HepG2 (cell line): ENCODE data around the gene CAMTA1. TPM values are rescaled to one million over a fixed set of nuclear protein-coding genes. Genes with fewer than 3 reads are reported as not detected.

ENCODE experiments used
- ATAC-seq: fragments of 200-7000 bp; cut with Tn5 transposase; 3 replicates; pipeline ENCODE4 v1.9.1; 2020; ENCODE audit warnings: mild to moderate bottlenecking, moderate library complexity
- BruUV-seq: library from RNA; stranded (reverse); fragments of 400-500 nt; replicated peaks from 2 replicates; lab custom pipeline; 2021; lab: Mats Ljungman, UMichigan
- CTCF ChIA-PET: fragments of 300-600 bp; formaldehyde crosslinking; extraction: SDS; loops from one replicate; lab custom pipeline; 2021; ENCODE audit warnings: low total read pairs, inconsistent platforms, low intra/inter-chr PET ratio; lab: Yijun Ruan, JAX
- POLR2A ChIA-PET: fragments of 350-600 bp; sonication (Branson Sonifier 250); formaldehyde crosslinking; loops from one replicate; lab custom pipeline; 2020; ENCODE audit warnings: antibody characterized with exemption, inconsistent platforms; lab: Yijun Ruan, JAX
- DNase-seq: peaks from one replicate; pipeline ENCODE4 v3.0.0-alpha.2; 2015; ENCODE audit warnings: low spot score
- FAIRE-seq: peaks from 3 replicates; lab custom pipeline; 2011; peaks lifted over from hg19 to GRCh38; lab: Jason Lieb, UNC
- H2AFZ ChIP-seq: one replicate; pipeline ENCODE4 v1.6.1; 2011; ENCODE audit warnings: low read length, inconsistent platforms
- H3K27ac ChIP-seq: fragments of 300-600 bp; 3 replicates; pipeline ENCODE4 v1.8.0; 2011; ENCODE audit warnings: mixed run types, mild to moderate bottlenecking, mixed read lengths, low read length, inconsistent platforms; ENCODE audit not compliant: insufficient read depth; ENCODE audit errors: extremely low read length
- H3K27me3 ChIP-seq, 2 experiments: fragments of 200-600 bp in 1 of 2; 2 replicates in 1 of 2; 3 replicates in 1 of 2; pipeline versions ENCODE4 v1.6.0 to v1.8.0; 2011; ENCODE audit warnings: low read length in 2 of 2, mild to moderate bottlenecking in 2 of 2, moderate library complexity in 2 of 2, inconsistent platforms in 1 of 2; ENCODE audit not compliant: insufficient read depth in 2 of 2, control insufficient read depth in 1 of 2
- H3K36me3 ChIP-seq, 2 experiments: fragments of 200-600 bp in 1 of 2; replicated peaks in 1 of 2; 2 replicates in 1 of 2; 3 replicates in 1 of 2; pipeline versions ENCODE4 v1.5.1 to v1.8.0; 2011; ENCODE audit warnings: low read length in 2 of 2, inconsistent platforms in 1 of 2; ENCODE audit not compliant: insufficient read depth in 2 of 2, control insufficient read depth in 1 of 2
- H3K4me1 ChIP-seq: 2 replicates; pipeline ENCODE4 v1.5.1; 2012; ENCODE audit warnings: low read length, inconsistent platforms; ENCODE audit not compliant: insufficient read depth
- H3K4me2 ChIP-seq: 2 replicates; pipeline ENCODE4 v1.6.0; 2011; ENCODE audit warnings: low read depth, low read length, inconsistent platforms
- H3K4me3 ChIP-seq, 3 experiments: fragments of 200-600 bp in 1 of 3; sonication (generic), shearing (Covaris generic) in 1 of 3; replicated peaks in 1 of 3; 2 replicates each; pipeline ENCODE4 v1.5.1; 2011 to 2016; ENCODE audit warnings: low read length in 3 of 3, inconsistent platforms in 2 of 3, low read depth in 2 of 3, mild to moderate bottlenecking in 2 of 3, control low read depth in 1 of 3, mixed read lengths in 1 of 3; ENCODE audit not compliant: insufficient read depth in 1 of 3
- H3K79me2 ChIP-seq: one replicate; pipeline ENCODE4 v1.6.1; 2011; ENCODE audit warnings: low read length, inconsistent platforms; ENCODE audit not compliant: insufficient read depth
- H3K9ac ChIP-seq: 2 replicates; pipeline ENCODE4 v1.6.0; 2011; ENCODE audit warnings: mild to moderate bottlenecking, low read depth, low read length, inconsistent platforms; ENCODE audit not compliant: insufficient read depth
- H3K9me3 ChIP-seq: 2 replicates; pipeline ENCODE4 v1.5.1; 2012; ENCODE audit warnings: mild to moderate bottlenecking, low read length
- H4K20me1 ChIP-seq: 2 replicates; pipeline ENCODE4 v1.6.0; 2011; ENCODE audit warnings: inconsistent platforms, mild to moderate bottlenecking, low read length, moderate library complexity; ENCODE audit not compliant: insufficient read depth
- BCL6 ChIP-seq: IDR thresholded peaks from 2 replicates; pipeline ENCODE4 v1.6.1; 2016; ENCODE audit warnings: missing genetic modification reagents, missing compliant biosample characterization
- ELF4 ChIP-seq: sonication (generic); formaldehyde crosslinking; IDR thresholded peaks from 2 replicates; pipeline ENCODE4 v1.5.0; 2020; ENCODE audit warnings: missing genetic modification reagents, mild to moderate bottlenecking, moderate library complexity, borderline replicate concordance
- LCORL ChIP-seq, 2 experiments: fragments of 450-650 bp in 1 of 2; sonication (generic) in 1 of 2; formaldehyde crosslinking in 1 of 2; IDR thresholded peaks; 2 replicates each; pipeline versions ENCODE4 v1.5.0 to v1.6.1; 2017 to 2020; ENCODE audit warnings: antibody characterized with exemption in 1 of 2, missing genetic modification reagents in 1 of 2
- NR3C1 ChIP-seq: sonication (generic); formaldehyde crosslinking; IDR thresholded peaks from 2 replicates; pipeline ENCODE4 v1.4.0; 2020; ENCODE audit warnings: missing genetic modification reagents
- ZKSCAN8 ChIP-seq: IDR thresholded peaks from 2 replicates; pipeline ENCODE4 v1.6.1; 2016; ENCODE audit warnings: borderline replicate concordance, missing genetic modification reagents, missing compliant biosample characterization
- ZNF282 ChIP-seq: fragments of 450-650 bp; IDR thresholded peaks from 2 replicates; pipeline ENCODE4 v1.6.1; 2018; ENCODE audit not compliant: partially characterized antibody
- ZNF484 ChIP-seq: sonication (generic); formaldehyde crosslinking; IDR thresholded peaks from 2 replicates; pipeline ENCODE4 v1.5.1; 2020; ENCODE audit warnings: mild to moderate bottlenecking, low read depth, missing genetic modification reagents, borderline replicate concordance
- ZNF550 ChIP-seq: sonication (generic); formaldehyde crosslinking; IDR thresholded peaks from 2 replicates; pipeline ENCODE4 v1.4.0; 2020; ENCODE audit warnings: mild to moderate bottlenecking, missing genetic modification reagents, borderline replicate concordance
- ZNF616 ChIP-seq: sonication (generic); formaldehyde crosslinking; IDR thresholded peaks from 2 replicates; pipeline ENCODE4 v1.5.0; 2020; ENCODE audit warnings: low read depth, mild to moderate bottlenecking, missing genetic modification reagents
- ZNF761 ChIP-seq: sonication (generic); formaldehyde crosslinking; conservative IDR thresholded peaks from 2 replicates; pipeline ENCODE4 v1.4.0; 2020; ENCODE audit warnings: mild to moderate bottlenecking, missing genetic modification reagents
- WGBS: methylation state at CpG from one replicate; pipeline ENCODE4 v1.1.6; 2017; ENCODE audit warnings: low lambda C conversion rate; 5-methylcytosine and 5-hydroxymethylcytosine counted together
- in situ Hi-C: cut with HindIII; loops from 2 replicates; pipeline ENCODE4 v1.10.0; 2017; ENCODE audit warnings: low pct_unique_long_range_greater_than_20kb; ENCODE audit not compliant: extremely low pct_ligation_motif_present
- intact Hi-C: fragments of 100-400 bp; cut with micrococcal nuclease; formaldehyde crosslinking; loops from one replicate; pipeline ENCODE4 v1.10.0; 2022; ENCODE audit not compliant: unreplicated experiment
- polyA plus RNA-seq, 8 experiments: library from polyadenylated mRNA; depleted of rRNA in 3 of 8; stranded (reverse) in 7 of 8; unstranded in 1 of 8; fragments of >200 nt; fragmentation: Illumina TruSeq in 4 of 8; extraction: Trizol in 4 of 8; gene quantifications; 2 replicates each; pipeline versions ENCODE4 v1.2.1 to v1.2.3, GENCODE V29; 2011 to 2016; ENCODE audit warnings: low read depth in 4 of 8, missing spikeins in 1 of 8, mixed read lengths in 1 of 8; ENCODE audit not compliant: insufficient read depth in 1 of 8
- total RNA-seq, 5 experiments: library from RNA; depleted of rRNA; stranded (reverse); fragments of >200 nt; fragmentation: Illumina TruSeq; extraction: Trizol; gene quantifications; 2 replicates each; pipeline ENCODE4 v1.2.3, GENCODE V29; 2016; ENCODE audit warnings: low read depth in 1 of 5
- TF ChIP-seq, protein P1 (sequence below): sonication (generic); formaldehyde crosslinking; conservative IDR thresholded peaks from 2 replicates; pipeline ENCODE4 v1.5.0; 2020; ENCODE audit warnings: missing genetic modification reagents
- TF ChIP-seq, protein P2 (sequence below): sonication (generic); formaldehyde crosslinking; IDR thresholded peaks from 2 replicates; pipeline ENCODE4 v1.4.0; 2020; ENCODE audit warnings: missing genetic modification reagents
- TF ChIP-seq, protein P3 (sequence below): sonication (generic); formaldehyde crosslinking; IDR thresholded peaks from 2 replicates; pipeline ENCODE4 v1.4.0; 2020; ENCODE audit warnings: missing genetic modification reagents
- TF ChIP-seq, protein P4 (sequence below): sonication (generic); formaldehyde crosslinking; IDR thresholded peaks from 2 replicates; pipeline ENCODE4 v1.4.0; 2020; ENCODE audit warnings: mild to moderate bottlenecking, low read depth, missing genetic modification reagents

Gene CAMTA1
- total and polyA plus RNA-seq, 2 of the 13 experiments (the other 11 are each of a cell fraction or from before 2014, with no cell fraction given) = 25.0 to 36.4 TPM

DNA sequence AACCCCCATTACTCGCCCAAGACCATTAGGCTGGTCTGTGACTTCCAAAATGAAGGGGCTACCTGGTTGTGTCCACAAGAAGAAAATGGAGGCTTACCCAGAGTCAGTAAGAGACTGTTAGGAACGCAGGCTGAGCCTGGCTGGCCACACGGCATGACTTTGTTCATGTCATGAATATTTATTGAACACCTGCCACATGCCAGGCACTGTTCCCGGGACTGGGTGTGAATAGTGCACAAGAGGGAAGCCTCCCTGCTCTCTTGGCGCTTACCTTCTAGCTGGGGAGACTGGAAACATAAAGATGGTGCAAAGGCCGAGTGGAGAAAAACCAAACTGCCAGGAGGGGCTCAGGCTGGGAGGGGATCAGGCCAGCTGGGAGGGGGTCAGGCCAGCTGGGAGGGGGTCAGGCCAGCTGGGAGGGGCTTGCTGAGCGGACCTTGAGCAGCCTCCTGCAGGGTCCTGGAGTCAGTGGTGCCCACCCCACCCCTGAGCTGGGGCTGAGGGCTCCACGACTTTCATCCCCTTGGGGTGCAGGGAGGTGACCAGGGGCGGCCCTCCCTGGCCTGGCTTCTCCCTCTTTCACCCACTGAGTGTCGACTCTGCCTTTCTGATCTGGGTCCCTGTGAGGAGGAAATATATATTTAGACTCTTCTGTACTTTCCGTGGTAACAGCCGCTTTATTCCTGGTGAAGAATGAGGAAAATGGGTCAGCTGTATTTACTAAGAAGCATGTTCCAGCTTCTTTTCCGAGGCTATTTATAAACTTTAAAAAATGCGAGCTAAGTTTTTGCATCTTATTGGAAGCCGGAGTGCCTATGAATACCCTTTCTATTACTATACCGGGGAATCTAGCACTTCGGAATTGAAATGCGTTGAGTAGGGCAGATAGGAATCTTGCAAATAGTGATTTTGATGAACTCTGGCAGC lies 139.0 kb downstream of the CAMTA1 start:
- Histone ChIP-seq H3K4me1 (no peaks in the 10 kb centered on the region), H3K4me2 (no peak overlapping the region), H3K9me3 (no peaks in the 10 kb centered on the region), H4K20me1 (no peaks in the 10 kb centered on the region), H3K79me2 (no peaks in the 10 kb centered on the region), H3K27me3 (peaks cover 0 to 19% of the 10 kb centered on the region in 2 experiments; a peak in 3 of 5 replicates), H3K27ac (no peak overlapping the region), H3K9ac (no peak overlapping the region), H3K4me3 (no peak overlapping the region), H2AFZ (no peak overlapping the region), H3K36me3 (no peaks in the 10 kb centered on the region)
- intact Hi-C loops = no loop called here
- POLR2A ChIA-PET = no interaction called here
- DNase-seq (no peak), ATAC-seq (no peak), FAIRE-seq (no peak)
- WGBS = 49% methylated on average over 15 of the region's 18 CpGs
- no TSS peak for BruUV-seq
- CTCF ChIA-PET = no interaction called here
- TF ChIP-seq NR3C1 (no peak), LCORL (IDR thresholded peaks at IDR 0.05) (no peak), LCORL (CRISPR knock-in tag; IDR thresholded peaks at IDR 0.05) (no peak), BCL6 (CRISPR knock-in tag) (no peak), ELF4 (no peak), ZNF761 (CRISPR knock-in tag) (no peak), ZNF616 (CRISPR knock-in tag) (no peak), ZNF282 (no peak), ZNF550 (no peak), ZNF484 (CRISPR knock-in tag) (no peak), ZKSCAN8 (no peak)
- TF ChIP-seq, protein P1, sequence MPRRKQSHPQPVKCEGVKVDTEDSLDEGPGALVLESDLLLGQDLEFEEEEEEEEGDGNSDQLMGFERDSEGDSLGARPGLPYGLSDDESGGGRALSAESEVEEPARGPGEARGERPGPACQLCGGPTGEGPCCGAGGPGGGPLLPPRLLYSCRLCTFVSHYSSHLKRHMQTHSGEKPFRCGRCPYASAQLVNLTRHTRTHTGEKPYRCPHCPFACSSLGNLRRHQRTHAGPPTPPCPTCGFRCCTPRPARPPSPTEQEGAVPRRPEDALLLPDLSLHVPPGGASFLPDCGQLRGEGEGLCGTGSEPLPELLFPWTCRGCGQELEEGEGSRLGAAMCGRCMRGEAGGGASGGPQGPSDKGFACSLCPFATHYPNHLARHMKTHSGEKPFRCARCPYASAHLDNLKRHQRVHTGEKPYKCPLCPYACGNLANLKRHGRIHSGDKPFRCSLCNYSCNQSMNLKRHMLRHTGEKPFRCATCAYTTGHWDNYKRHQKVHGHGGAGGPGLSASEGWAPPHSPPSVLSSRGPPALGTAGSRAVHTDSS (CRISPR knock-in tag) = no peak
- TF ChIP-seq, protein P2, sequence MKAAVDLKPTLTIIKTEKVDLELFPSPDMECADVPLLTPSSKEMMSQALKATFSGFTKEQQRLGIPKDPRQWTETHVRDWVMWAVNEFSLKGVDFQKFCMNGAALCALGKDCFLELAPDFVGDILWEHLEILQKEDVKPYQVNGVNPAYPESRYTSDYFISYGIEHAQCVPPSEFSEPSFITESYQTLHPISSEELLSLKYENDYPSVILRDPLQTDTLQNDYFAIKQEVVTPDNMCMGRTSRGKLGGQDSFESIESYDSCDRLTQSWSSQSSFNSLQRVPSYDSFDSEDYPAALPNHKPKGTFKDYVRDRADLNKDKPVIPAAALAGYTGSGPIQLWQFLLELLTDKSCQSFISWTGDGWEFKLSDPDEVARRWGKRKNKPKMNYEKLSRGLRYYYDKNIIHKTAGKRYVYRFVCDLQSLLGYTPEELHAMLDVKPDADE (CRISPR knock-in tag) = no peak
- TF ChIP-seq, protein P3, sequence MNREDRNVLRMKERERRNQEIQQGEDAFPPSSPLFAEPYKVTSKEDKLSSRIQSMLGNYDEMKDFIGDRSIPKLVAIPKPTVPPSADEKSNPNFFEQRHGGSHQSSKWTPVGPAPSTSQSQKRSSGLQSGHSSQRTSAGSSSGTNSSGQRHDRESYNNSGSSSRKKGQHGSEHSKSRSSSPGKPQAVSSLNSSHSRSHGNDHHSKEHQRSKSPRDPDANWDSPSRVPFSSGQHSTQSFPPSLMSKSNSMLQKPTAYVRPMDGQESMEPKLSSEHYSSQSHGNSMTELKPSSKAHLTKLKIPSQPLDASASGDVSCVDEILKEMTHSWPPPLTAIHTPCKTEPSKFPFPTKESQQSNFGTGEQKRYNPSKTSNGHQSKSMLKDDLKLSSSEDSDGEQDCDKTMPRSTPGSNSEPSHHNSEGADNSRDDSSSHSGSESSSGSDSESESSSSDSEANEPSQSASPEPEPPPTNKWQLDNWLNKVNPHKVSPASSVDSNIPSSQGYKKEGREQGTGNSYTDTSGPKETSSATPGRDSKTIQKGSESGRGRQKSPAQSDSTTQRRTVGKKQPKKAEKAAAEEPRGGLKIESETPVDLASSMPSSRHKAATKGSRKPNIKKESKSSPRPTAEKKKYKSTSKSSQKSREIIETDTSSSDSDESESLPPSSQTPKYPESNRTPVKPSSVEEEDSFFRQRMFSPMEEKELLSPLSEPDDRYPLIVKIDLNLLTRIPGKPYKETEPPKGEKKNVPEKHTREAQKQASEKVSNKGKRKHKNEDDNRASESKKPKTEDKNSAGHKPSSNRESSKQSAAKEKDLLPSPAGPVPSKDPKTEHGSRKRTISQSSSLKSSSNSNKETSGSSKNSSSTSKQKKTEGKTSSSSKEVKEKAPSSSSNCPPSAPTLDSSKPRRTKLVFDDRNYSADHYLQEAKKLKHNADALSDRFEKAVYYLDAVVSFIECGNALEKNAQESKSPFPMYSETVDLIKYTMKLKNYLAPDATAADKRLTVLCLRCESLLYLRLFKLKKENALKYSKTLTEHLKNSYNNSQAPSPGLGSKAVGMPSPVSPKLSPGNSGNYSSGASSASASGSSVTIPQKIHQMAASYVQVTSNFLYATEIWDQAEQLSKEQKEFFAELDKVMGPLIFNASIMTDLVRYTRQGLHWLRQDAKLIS (CRISPR knock-in tag) = no peak
- TF ChIP-seq, protein P4, sequence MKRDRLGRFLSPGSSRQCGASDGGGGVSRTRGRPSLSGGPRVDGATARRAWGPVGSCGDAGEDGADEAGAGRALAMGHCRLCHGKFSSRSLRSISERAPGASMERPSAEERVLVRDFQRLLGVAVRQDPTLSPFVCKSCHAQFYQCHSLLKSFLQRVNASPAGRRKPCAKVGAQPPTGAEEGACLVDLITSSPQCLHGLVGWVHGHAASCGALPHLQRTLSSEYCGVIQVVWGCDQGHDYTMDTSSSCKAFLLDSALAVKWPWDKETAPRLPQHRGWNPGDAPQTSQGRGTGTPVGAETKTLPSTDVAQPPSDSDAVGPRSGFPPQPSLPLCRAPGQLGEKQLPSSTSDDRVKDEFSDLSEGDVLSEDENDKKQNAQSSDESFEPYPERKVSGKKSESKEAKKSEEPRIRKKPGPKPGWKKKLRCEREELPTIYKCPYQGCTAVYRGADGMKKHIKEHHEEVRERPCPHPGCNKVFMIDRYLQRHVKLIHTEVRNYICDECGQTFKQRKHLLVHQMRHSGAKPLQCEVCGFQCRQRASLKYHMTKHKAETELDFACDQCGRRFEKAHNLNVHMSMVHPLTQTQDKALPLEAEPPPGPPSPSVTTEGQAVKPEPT (CRISPR knock-in tag) = no peak
- in situ Hi-C loops = no loop called here
